Esophagus squamous epithelium (tissue), 4 donors: ENCODE measurements around the gene PRPF40A.
"Not testable (repeated sequence)": the region's sequence is repeated elsewhere in the genome, so short reads cannot be mapped to it uniquely, and the experiment has no call there.

Experiments used
- POLR2A ChIP-seq, 4 donors: fragments of 450-650 bp; IDR thresholded peaks; one replicate each; pipeline ENCODE4 v1.6.1; 2017; ENCODE audit warnings: antibody characterized with exemption in 4 of 4, mild to moderate bottlenecking in 4 of 4, moderate library complexity in 3 of 4
- TF ChIP-seq, protein P1 (sequence below), 6 experiments: fragments of 450-650 bp in 4 of 6; fragments of 200-600 bp in 2 of 6; sonication (generic) in 2 of 6; IDR thresholded peaks; one replicate each; pipeline ENCODE4 v1.5.1; 2016 to 2019; ENCODE audit warnings: antibody characterized with exemption in 6 of 6, mild to moderate bottlenecking in 4 of 6, moderate library complexity in 4 of 6

DNA sequence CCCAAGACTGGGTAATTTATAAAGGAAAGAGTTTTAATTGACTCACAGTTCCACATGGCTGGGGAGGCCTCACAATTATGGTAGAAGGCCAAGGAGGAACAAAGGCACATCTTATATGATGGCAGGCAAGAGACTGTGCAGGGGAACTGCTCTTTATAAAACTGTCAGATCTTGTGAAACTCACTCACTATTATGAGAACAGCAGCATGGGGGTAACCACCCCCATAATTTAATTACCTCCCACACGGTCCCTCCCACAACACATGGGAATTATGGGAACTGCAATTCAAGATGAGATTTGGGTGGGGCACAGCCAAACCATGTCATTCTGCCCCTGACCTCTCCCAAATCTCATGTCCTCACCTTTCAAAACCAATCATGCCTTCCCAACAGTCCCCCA is 20.2 kb upstream of the PRPF40A start:
- not testable (repeated sequence) for TF ChIP-seq POLR2A (IDR thresholded peaks at IDR 0.05)
- TF ChIP-seq, protein P1, sequence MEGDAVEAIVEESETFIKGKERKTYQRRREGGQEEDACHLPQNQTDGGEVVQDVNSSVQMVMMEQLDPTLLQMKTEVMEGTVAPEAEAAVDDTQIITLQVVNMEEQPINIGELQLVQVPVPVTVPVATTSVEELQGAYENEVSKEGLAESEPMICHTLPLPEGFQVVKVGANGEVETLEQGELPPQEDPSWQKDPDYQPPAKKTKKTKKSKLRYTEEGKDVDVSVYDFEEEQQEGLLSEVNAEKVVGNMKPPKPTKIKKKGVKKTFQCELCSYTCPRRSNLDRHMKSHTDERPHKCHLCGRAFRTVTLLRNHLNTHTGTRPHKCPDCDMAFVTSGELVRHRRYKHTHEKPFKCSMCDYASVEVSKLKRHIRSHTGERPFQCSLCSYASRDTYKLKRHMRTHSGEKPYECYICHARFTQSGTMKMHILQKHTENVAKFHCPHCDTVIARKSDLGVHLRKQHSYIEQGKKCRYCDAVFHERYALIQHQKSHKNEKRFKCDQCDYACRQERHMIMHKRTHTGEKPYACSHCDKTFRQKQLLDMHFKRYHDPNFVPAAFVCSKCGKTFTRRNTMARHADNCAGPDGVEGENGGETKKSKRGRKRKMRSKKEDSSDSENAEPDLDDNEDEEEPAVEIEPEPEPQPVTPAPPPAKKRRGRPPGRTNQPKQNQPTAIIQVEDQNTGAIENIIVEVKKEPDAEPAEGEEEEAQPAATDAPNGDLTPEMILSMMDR (IDR thresholded peaks at IDR 0.05) = not testable (repeated sequence)
